IMR-90 (cell line): ENCODE data around the gene SETX. TPM values are rescaled to one million over a fixed set of nuclear protein-coding genes. Genes with fewer than 3 reads are reported as not detected.

Source experiments
- ATAC-seq: fragments of 200-7000 bp; cut with Tn5 transposase; 2 replicates; pipeline ENCODE4 v1.9.1; 2020; ENCODE audit warnings: low read depth, mild to moderate bottlenecking, moderate library complexity
- BruUV-seq: library from RNA; stranded (reverse); fragments of 400-500 nt; replicated peaks from 2 replicates; lab custom pipeline; 2021; lab: Mats Ljungman, UMichigan
- CTCF ChIA-PET: fragments of 300-600 bp; formaldehyde crosslinking; extraction: SDS; loops from one replicate; lab custom pipeline; 2021; ENCODE audit warnings: antibody characterized with exemption; lab: Yijun Ruan, JAX
- POLR2A ChIA-PET: fragments of 300-600 bp; sonication (Branson Sonifier 250); formaldehyde crosslinking; loops from one replicate; lab custom pipeline; 2022; ENCODE audit warnings: antibody characterized with exemption; ENCODE audit not compliant: unreplicated experiment; lab: Charles Lee
- DNase-seq: peaks from one replicate; pipeline ENCODE4 v3.0.0; 2013
- H2AFZ ChIP-seq: replicated peaks from 2 replicates; pipeline ENCODE3; 2013; ENCODE audit warnings: low read length, mild to moderate bottlenecking; ENCODE audit not compliant: poor library complexity
- H2AK5ac ChIP-seq: 2 replicates; pipeline ENCODE4 v1.6.1; 2013; ENCODE audit warnings: low read depth, low read length, inconsistent platforms
- H2AK9ac ChIP-seq: replicated peaks from 2 replicates; pipeline ENCODE3; 2013; ENCODE audit warnings: mild to moderate bottlenecking, low read depth, low read length, moderate library complexity; ENCODE audit not compliant: poor library complexity
- H2BK120ac ChIP-seq: 2 replicates; pipeline ENCODE4 v1.6.1; 2013; ENCODE audit warnings: low read depth, low read length, inconsistent platforms
- H2BK15ac ChIP-seq: 3 replicates; pipeline ENCODE4 v1.6.1; 2013; ENCODE audit warnings: low read depth, low read length, inconsistent platforms
- H2BK20ac ChIP-seq: 2 replicates; pipeline ENCODE4 v1.6.1; 2013; ENCODE audit warnings: low read depth, mild to moderate bottlenecking, inconsistent platforms, low read length, moderate library complexity
- H2BK5ac ChIP-seq: 2 replicates; pipeline ENCODE4 v1.6.1; 2013; ENCODE audit warnings: mild to moderate bottlenecking, low read depth, low read length, inconsistent platforms; ENCODE audit not compliant: poor library complexity, severe bottlenecking
- H3K14ac ChIP-seq: replicated peaks from 2 replicates; pipeline ENCODE4 v1.6.1; 2013; ENCODE audit warnings: low read depth, low read length, inconsistent platforms
- H3K18ac ChIP-seq: 2 replicates; pipeline ENCODE4 v1.6.1; 2013; ENCODE audit warnings: low read depth, low read length, control low read depth
- H3K23ac ChIP-seq: 2 replicates; pipeline ENCODE4 v1.6.1; 2013; ENCODE audit warnings: low read depth, low read length, inconsistent platforms
- H3K27ac ChIP-seq: 2 replicates; pipeline ENCODE4 v1.5.1; 2013; ENCODE audit warnings: mild to moderate bottlenecking, control low read depth, low read length; ENCODE audit not compliant: insufficient read depth
- H3K27me3 ChIP-seq: 2 replicates; pipeline ENCODE4 v1.6.1; 2013; ENCODE audit warnings: low read length; ENCODE audit not compliant: control insufficient read depth, insufficient read depth
- H3K36me3 ChIP-seq: 2 replicates; pipeline ENCODE4 v1.6.1; 2013; ENCODE audit warnings: low read length, mixed read lengths; ENCODE audit not compliant: control insufficient read depth, insufficient read depth
- H3K4ac ChIP-seq: 2 replicates; pipeline ENCODE4 v1.6.1; 2013; ENCODE audit warnings: low read depth, low read length, inconsistent platforms
- H3K4me1 ChIP-seq: 2 replicates; pipeline ENCODE4 v1.6.1; 2013; ENCODE audit warnings: low read length, mixed read lengths; ENCODE audit not compliant: control insufficient read depth, insufficient read depth
- H3K4me2 ChIP-seq: 2 replicates; pipeline ENCODE4 v1.6.1; 2013; ENCODE audit warnings: low read depth, mild to moderate bottlenecking, control low read depth, low read length, moderate library complexity
- H3K4me3 ChIP-seq: 2 replicates; pipeline ENCODE4 v1.5.1; 2013; ENCODE audit warnings: low read depth, mild to moderate bottlenecking, control low read depth, low read length, moderate library complexity; ENCODE audit not compliant: insufficient read depth
- H3K56ac ChIP-seq: 2 replicates; pipeline ENCODE4 v1.6.1; 2013; ENCODE audit warnings: low read length, inconsistent platforms; ENCODE audit not compliant: insufficient read depth; ENCODE audit errors: extremely low read depth
- H3K79me1 ChIP-seq, 2 experiments: 2 replicates each; pipeline ENCODE4 v1.6.1; 2013; ENCODE audit warnings: low read length in 2 of 2, inconsistent platforms in 1 of 2, low read depth in 1 of 2
- H3K9ac ChIP-seq: 2 replicates; pipeline ENCODE4 v1.6.1; 2013; ENCODE audit warnings: low read depth, low read length, control low read depth
- H3K9me1 ChIP-seq: 2 replicates; pipeline ENCODE4 v1.6.1; 2013; ENCODE audit warnings: low read length, inconsistent platforms; ENCODE audit not compliant: insufficient read depth
- H3K9me3 ChIP-seq: 2 replicates; pipeline ENCODE4 v1.6.1; 2013; ENCODE audit warnings: low read length; ENCODE audit not compliant: control insufficient read depth, insufficient read depth
- H4K20me1 ChIP-seq: 2 replicates; pipeline ENCODE4 v1.6.1; 2013; ENCODE audit warnings: low read length, inconsistent platforms; ENCODE audit not compliant: insufficient read depth
- H4K5ac ChIP-seq: 2 replicates; pipeline ENCODE4 v1.6.1; 2013; ENCODE audit warnings: mild to moderate bottlenecking, low read depth, low read length, control low read depth
- H4K8ac ChIP-seq, 2 experiments: 2 replicates each; pipeline ENCODE4 v1.6.1; 2013; ENCODE audit warnings: low read depth in 2 of 2, low read length in 2 of 2, control low read depth in 1 of 2, inconsistent platforms in 1 of 2
- H4K91ac ChIP-seq: 2 replicates; pipeline ENCODE4 v1.6.1; 2013; ENCODE audit warnings: low read depth, low read length, inconsistent platforms; ENCODE audit not compliant: insufficient read depth
- BHLHE40 ChIP-seq: fragments of 150-350 bp; IDR thresholded peaks from 2 replicates; pipeline ENCODE4 v1.6.1; 2016; ENCODE audit warnings: mild to moderate bottlenecking, low read depth, low read length
- CEBPB ChIP-seq: IDR thresholded peaks from 2 replicates; pipeline ENCODE4 v1.6.1; 2012; ENCODE audit warnings: low read depth, low read length, improper control_type of control experiment
- CHD1 ChIP-seq: IDR thresholded peaks from 2 replicates; pipeline ENCODE4 v1.6.1; 2012; ENCODE audit warnings: low read depth, low read length, improper control_type of control experiment
- CTCF ChIP-seq: conservative IDR thresholded peaks from 2 replicates; pipeline ENCODE4 v1.5.1; 2012; ENCODE audit warnings: mild to moderate bottlenecking, low read depth, low read length, improper control_type of control experiment
- FOS ChIP-seq: fragments of 150-350 bp; IDR thresholded peaks from 2 replicates; pipeline ENCODE4 v1.6.1; 2016; ENCODE audit warnings: low read depth, low read length
- MAFK ChIP-seq: IDR thresholded peaks from 2 replicates; pipeline ENCODE4 v1.6.1; 2012; ENCODE audit warnings: low read depth, low read length, improper control_type of control experiment
- MAZ ChIP-seq: IDR thresholded peaks from 2 replicates; pipeline ENCODE4 v1.6.1; 2012; ENCODE audit warnings: low read depth, mild to moderate bottlenecking, low read length, improper control_type of control experiment, moderate library complexity, borderline replicate concordance
- MXI1 ChIP-seq: IDR thresholded peaks from 2 replicates; pipeline ENCODE4 v1.6.1; 2012; ENCODE audit warnings: low read depth, mild to moderate bottlenecking, low read length, moderate library complexity, borderline replicate concordance
- NFE2L2 ChIP-seq: fragments of 150-350 bp; IDR thresholded peaks from 2 replicates; pipeline ENCODE4 v1.6.1; 2016; ENCODE audit warnings: low read depth, mild to moderate bottlenecking, low read length
- POLR2A ChIP-seq: IDR thresholded peaks from 2 replicates; pipeline ENCODE4 v1.6.1; 2012; ENCODE audit warnings: mild to moderate bottlenecking, low read depth, low read length
- RAD21 ChIP-seq: IDR thresholded peaks from 2 replicates; pipeline ENCODE4 v1.6.1; 2012; ENCODE audit warnings: low read length, improper control_type of control experiment
- RCOR1 ChIP-seq: IDR thresholded peaks from 2 replicates; pipeline ENCODE4 v1.6.1; 2012; ENCODE audit warnings: mild to moderate bottlenecking, low read length, improper control_type of control experiment; ENCODE audit not compliant: insufficient replicate concordance
- RFX5 ChIP-seq: IDR thresholded peaks from 2 replicates; pipeline ENCODE4 v1.8.0; 2012; ENCODE audit warnings: low read depth, mild to moderate bottlenecking, low read length, moderate library complexity
- SMC3 ChIP-seq: fragments of 150-350 bp; IDR thresholded peaks from 2 replicates; pipeline ENCODE4 v1.6.1; 2016; ENCODE audit warnings: low read depth, mild to moderate bottlenecking, antibody characterized with exemption, low read length, moderate library complexity
- WGBS, 2 experiments: methylation state at CpG; one replicate each; pipeline versions ENCODE4 v1.1.5 to v1.1.7; 2013; ENCODE audit warnings: missing lambda C conversion rate in 2 of 2; ENCODE audit not compliant: insufficient read length in 1 of 2; ENCODE audit errors: extremely low coverage in 2 of 2; 5-methylcytosine and 5-hydroxymethylcytosine counted together
- dilution Hi-C: fragments of 300-500 bp; cut with HindIII; formaldehyde crosslinking; loops from one replicate; pipeline ENCODE4 v1.14.3; 2018; ENCODE audit warnings: low sequenced_read_pairs; ENCODE audit not compliant: unreplicated experiment
- in situ Hi-C: fragments of 300-500 bp; cut with MboI; formaldehyde crosslinking; loops from 3 replicates; pipeline ENCODE4 v1.14.3; 2019; ENCODE audit warnings: low sequenced_read_pairs, inconsistent platforms, mixed read lengths
- intact Hi-C: fragments of 100-400 bp; cut with micrococcal nuclease; formaldehyde crosslinking; loops from 2 replicates; pipeline ENCODE4 v1.10.0; 2022
- polyA plus RNA-seq, 3 experiments: library from polyadenylated mRNA; depleted of rRNA; stranded (reverse); fragments of >200 nt; gene quantifications; 2 replicates each; pipeline ENCODE4 v1.2.3, GENCODE V29; 2012; ENCODE audit warnings: low replicate concordance in 1 of 3
- total RNA-seq: library from RNA; depleted of rRNA; stranded (reverse); fragments of >200 nt; gene quantifications from 2 replicates; pipeline ENCODE4 v1.2.3, GENCODE V29; 2012
- TF ChIP-seq, protein P1 (sequence below): fragments of 150-350 bp; IDR thresholded peaks from 2 replicates; pipeline ENCODE4 v1.6.1; 2017; ENCODE audit warnings: mild to moderate bottlenecking, antibody characterized with exemption, low read length, low read depth
- TF ChIP-seq, protein P2 (sequence below): fragments of 150-350 bp; IDR thresholded peaks from 2 replicates; pipeline ENCODE4 v1.6.1; 2016; ENCODE audit warnings: low read depth, mild to moderate bottlenecking, low read length, moderate library complexity, borderline replicate concordance

Gene SETX
- total and polyA plus RNA-seq, 2 of the 4 experiments (the other 2 are of a cell fraction) = 13.1 to 55.0 TPM

DNA sequence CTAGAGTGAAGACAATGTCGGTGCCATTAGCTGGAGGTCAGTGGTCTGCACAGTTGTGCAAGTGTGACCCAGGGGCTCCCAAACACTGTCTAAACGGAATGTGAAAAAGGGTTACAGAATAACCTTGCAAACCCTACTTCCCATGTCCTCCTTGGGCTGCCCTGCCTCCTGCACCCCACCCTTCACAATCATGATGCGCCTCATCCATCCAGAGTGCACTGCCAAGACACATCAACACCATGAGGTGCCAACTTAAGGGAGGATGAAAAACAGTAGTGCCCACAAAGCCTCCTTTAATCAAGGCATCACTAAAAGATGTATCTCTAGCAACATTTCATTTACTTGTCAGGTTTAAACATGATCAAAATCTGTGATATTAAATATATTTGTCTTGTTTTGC lies 87.1 kb downstream of the SETX start:
- in situ Hi-C loops (loop anchor here (25.0 kb wide), 1 partner anchor 680 kb away; no protein-coding TSS in a partner anchor), intact Hi-C loops (no loop called here), dilution Hi-C loops (no loop called here)
- ChIA-PET POLR2A (no interaction called here), CTCF (no interaction called here)
- Histone ChIP-seq H3K36me3 (peaks cover 50% of the 10 kb centered on the region), H2BK5ac (no peak overlapping the region), H4K5ac (no peak overlapping the region), H3K56ac (no peak overlapping the region), H2BK15ac (no peak overlapping the region), H2BK120ac (no peak overlapping the region), H2AFZ (no peak overlapping the region), H3K4ac (no peak overlapping the region), H3K27ac (no peak overlapping the region), H2BK20ac (no peak overlapping the region), H3K79me1 (peaks cover 0 to 23% of the 10 kb centered on the region in 2 experiments; a peak in 3 of 4 replicates), H3K18ac (no peak overlapping the region), H3K4me1 (no peaks in the 10 kb centered on the region), H3K9ac (no peak overlapping the region), H3K9me3 (no peaks in the 10 kb centered on the region), H2AK5ac (no peak overlapping the region), H4K8ac (no peak overlapping the region), H2AK9ac (no peak overlapping the region), H4K91ac (no peak overlapping the region), H3K27me3 (no peaks in the 10 kb centered on the region), H3K9me1 (no peaks in the 10 kb centered on the region), H3K4me2 (no peak overlapping the region), H3K4me3 (no peak overlapping the region), H3K23ac (no peak overlapping the region), H4K20me1 (peaks cover 19% of the 10 kb centered on the region; the same call in 1 of the 2 replicates), H3K14ac (no peak overlapping the region)
- ATAC-seq (no peak), DNase-seq (no peak)
- BruUV-seq = no TSS peak
- TF ChIP-seq MAFK = no peak
- TF ChIP-seq, protein P1, sequence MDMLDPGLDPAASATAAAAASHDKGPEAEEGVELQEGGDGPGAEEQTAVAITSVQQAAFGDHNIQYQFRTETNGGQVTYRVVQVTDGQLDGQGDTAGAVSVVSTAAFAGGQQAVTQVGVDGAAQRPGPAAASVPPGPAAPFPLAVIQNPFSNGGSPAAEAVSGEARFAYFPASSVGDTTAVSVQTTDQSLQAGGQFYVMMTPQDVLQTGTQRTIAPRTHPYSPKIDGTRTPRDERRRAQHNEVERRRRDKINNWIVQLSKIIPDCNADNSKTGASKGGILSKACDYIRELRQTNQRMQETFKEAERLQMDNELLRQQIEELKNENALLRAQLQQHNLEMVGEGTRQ = no peak
- no peak for TF ChIP-seq BHLHE40
- TF ChIP-seq RFX5 = no peak
- TF ChIP-seq, protein P2, sequence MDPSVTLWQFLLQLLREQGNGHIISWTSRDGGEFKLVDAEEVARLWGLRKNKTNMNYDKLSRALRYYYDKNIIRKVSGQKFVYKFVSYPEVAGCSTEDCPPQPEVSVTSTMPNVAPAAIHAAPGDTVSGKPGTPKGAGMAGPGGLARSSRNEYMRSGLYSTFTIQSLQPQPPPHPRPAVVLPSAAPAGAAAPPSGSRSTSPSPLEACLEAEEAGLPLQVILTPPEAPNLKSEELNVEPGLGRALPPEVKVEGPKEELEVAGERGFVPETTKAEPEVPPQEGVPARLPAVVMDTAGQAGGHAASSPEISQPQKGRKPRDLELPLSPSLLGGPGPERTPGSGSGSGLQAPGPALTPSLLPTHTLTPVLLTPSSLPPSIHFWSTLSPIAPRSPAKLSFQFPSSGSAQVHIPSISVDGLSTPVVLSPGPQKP = no peak
- TF ChIP-seq CEBPB = no peak
- TF ChIP-seq CTCF = no peak
- no peak for TF ChIP-seq CHD1
- TF ChIP-seq RCOR1 = no peak
- TF ChIP-seq FOS = no peak
- no peak for TF ChIP-seq MXI1
- TF ChIP-seq RAD21 = no peak
- TF ChIP-seq MAZ = no peak
- TF ChIP-seq SMC3 = no peak
- no peak for TF ChIP-seq NFE2L2
- TF ChIP-seq POLR2A = no peak
- WGBS, 2 experiments = no CpG with 5 or more reads among the region's 3 CpGs
